HG02943 (cell line): ENCODE data around the gene SCUBE3.

Source experiments
- ATAC-seq: cut with Tn5 transposase; IDR thresholded peaks from one replicate; pipeline ENCODE4 v1.9.1; 2021; ENCODE audit warnings: mild to moderate bottlenecking, low read depth, moderate library complexity; ENCODE audit not compliant: unreplicated experiment

Gene SCUBE3

DNA sequence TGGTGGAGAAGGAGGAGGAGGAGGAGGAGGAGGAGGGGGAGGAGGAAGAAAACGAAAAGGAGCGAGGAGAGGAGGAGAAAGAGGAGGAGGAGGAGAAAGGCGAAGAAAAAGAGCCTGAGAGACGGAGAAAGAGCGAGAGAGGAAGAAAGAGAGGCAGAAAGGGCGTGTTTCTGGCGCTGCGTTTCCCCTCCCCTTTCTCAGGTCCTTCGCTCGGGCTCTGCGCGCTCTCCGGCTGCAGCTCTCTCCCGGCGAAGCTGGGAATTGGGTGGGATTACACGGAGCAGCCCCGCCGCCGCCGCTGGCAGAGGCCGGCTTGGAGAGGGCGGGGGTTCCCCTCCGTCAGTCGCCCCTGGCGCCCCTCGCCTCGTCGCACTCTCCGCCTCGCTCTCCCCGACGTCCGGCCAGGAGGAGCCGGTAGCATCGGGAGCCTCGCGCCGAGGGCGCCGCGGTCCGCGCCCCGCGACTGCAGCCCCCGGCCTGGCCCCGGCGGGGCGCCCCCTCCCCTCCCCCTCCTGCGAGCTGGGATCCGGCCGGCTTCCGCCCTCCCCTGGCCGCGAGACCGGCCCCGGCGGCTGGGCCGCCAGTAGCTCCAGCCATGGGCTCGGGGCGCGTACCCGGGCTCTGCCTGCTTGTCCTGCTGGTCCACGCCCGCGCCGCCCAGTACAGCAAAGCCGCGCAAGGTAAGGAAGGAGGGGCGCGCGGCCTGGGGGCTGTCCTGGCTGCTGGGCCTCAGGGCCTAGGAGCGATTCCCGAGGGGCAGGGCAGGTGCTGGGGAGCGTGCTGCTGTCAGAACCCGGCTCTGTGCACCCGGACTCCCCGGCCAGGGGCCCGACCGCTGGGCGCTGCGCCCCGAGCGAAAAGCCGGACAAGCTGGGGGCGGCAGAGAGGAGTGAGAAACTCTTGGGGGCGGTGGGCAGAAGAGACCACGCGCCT is at the start of gene SCUBE3:
Gene SCUBE3 (plus strand): TSS at position 133 of the 933 bp plus-strand sequence. CDS start 463 bp downstream, at position 596.
- no peak for ATAC-seq

- no peak for ATAC-seq
Observed at GRCh38 chr6:35164277-35164676, 49.5 kb upstream of the SCUBE3 start.

DNA sequence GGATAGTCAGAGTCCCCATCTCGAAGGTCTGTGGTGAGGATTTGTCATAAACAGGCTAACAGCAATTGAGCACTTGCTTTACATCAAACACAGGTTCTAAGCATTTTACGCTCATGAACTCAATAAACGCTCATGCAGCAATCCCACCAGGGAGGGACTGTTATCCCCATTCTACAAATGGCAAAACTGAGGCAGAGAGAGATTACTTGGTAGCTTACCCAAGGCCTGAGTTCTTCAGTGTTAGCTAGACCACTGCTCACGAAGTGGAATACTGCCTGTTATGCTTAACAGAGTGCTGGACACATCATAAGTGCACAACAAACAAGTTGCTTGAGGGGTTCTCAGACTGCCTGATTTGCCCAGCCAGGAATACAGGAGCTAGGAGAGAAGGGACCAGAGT is 48.9 kb upstream of the SCUBE3 start:
- ATAC-seq = no peak

DNA sequence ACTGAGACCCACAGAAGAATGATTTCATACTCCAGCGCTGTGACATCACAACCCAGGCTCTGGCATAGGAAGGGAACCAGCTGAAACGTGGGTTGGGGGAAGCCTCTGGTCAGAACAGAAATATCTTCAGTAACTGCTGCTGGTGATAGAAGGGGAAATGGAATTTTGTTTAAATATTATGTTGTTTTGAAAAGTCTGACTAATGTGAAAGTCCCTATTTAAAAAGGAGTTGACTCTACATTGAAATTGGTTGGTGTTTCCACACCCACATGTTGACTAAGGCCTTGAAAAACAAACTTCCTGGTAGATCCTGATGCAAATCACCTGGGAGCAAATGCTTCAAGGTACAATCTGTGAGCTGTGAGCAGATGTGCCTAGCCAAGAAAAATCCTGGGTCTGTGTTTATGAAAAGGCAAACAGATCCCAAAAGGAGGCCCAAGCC is 48.1 kb upstream of the SCUBE3 start:
- no peak for ATAC-seq

GRCh38 chr6:35166116-35166515 is 47.6 kb upstream of the SCUBE3 start:
- ATAC-seq = no peak

DNA sequence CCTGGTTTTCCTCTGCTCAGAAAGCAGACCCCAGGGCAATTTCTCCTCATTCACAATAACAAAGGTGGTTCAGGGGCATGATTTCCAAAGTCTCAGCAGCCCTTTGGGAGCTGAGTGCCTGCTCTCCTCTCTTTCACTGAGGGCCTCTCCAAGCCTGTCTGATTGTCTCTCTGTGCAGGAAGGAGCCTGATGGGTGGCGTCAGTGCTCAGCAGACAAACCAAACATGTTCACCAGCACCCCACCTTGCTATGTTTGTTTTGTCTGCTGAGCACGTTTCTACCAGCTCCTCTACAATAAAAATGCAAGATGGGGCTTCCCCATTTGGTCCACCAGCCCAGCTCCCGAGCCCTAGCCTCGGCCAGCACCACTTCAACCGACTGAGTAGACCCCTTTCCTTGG is 47.2 kb upstream of the SCUBE3 start:
- no peak for ATAC-seq

DNA sequence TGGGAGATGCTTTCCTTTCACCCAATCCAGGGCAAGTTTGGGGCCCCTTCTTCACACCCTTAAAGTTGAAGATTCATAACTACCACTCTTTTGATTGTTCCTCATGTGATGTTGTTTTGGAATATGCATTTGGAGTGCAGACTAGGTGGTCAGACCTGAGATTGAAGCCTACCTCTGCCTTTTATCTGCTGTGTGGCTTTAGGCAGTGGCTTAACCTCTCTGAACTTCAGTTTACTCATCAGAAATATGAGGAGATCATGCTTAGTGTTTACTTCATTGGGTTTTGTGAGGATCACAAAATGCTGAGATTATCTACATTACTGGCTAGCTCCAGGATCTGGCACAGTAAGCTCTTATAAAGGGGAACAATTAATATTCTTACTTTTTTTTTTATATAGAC is 46.3 kb upstream of the SCUBE3 start:
- ATAC-seq = no peak

GRCh38 chr6:35168461-35168861 is 45.3 kb upstream of the SCUBE3 start:
- ATAC-seq = no peak

- no peak for ATAC-seq
Observed at GRCh38 chr6:35170166-35170565, 43.6 kb upstream of the SCUBE3 start.

- ATAC-seq = no peak
Observed at GRCh38 chr6:35170891-35171290, 42.9 kb upstream of the SCUBE3 start.

- ATAC-seq = no peak
Observed at GRCh38 chr6:35173044-35173426, 40.7 kb upstream of the SCUBE3 start.

GRCh38 chr6:35173427-35174087 is 40.2 kb upstream of the SCUBE3 start:
- no peak for ATAC-seq

DNA sequence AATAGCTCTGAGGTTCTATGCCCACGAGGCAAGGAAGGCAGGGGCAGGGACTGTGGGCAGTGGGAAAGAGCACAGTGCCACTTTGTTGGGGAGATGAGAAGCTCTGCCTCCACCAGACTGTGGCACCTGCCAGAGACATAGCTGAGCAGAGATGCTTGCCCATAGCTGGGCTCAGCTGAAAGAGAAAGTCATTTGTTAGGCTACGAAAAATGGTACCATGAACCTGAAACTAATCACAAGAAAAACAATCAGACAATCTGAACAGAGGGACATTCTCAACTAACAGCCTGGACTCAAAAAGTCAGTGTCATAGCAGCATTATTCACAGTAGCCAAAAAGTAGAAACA is 39.7 kb upstream of the SCUBE3 start:
- no peak for ATAC-seq

GRCh38 chr6:35174501-35174900 is 39.3 kb upstream of the SCUBE3 start:
- no peak for ATAC-seq

DNA sequence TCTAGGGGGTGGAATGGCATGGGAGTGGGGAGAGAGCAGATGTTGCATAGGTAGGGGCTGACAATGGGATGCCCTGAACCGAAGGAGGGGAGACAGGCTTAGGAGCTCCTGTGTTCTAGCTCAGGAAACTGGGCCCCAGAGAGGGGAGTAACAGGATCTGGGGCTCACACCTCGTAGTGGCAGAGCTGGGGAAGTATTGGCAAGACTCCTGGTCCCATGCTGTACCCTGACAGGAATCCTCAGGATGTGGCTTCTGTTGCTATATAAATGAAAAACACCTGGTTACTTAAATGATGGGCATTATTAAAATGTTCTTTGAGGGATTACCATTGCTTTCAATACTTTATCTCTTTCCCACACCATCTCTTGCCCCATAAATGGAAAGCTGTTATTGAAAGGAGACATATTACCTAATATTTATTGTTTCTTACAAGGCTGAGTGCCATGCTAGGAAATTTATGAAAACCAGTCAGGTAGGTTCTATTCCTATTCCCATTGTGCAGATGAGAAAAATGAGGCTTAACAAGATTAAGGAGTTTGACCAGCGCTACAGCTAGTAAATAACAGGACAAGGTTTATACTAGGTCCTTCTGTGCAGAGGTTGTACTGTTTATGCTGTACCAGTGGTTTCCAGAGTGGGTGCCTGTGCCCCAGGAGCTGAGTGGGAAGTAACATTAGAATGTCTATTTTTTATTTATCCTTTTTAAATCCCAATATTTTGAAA is 37.3 kb upstream of the SCUBE3 start:
- no peak for ATAC-seq

DNA sequence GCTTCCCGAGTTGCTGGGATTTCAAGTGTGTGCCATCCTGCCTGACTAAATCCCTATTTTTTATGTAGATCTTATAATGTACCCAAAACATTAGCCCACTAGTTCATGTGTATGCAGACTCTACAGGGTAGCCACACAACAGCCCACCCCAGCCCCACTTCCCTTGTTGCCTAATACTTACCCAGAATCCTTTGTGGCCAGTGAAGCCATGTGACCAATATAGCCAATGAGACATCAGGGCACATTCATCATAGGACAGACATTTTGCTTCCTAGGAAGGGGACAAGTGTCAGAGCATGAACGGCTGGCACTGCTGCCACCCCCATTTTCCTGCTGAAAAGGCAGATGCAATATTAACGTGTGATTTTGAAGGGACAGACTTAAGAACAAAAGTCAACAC is 36.6 kb upstream of the SCUBE3 start:
- no peak for ATAC-seq

DNA sequence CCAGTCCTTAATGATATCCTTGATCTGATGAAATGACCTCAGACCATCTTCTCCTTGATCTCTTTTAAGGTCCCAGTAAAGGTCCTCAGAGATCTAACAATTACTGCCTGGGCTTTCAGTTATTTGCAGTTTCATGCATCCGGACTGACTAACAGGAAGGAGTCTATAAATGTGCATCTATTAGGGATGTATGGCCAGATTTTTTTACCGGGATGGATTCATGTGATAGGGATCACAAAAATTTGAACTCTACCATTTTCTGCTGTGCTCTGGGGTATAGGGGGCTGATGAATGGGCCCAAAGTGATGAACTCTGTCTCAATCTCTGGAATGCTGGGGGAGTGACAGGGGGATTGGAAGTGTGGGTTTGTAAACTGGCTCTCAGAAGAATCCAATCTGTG is 36.2 kb upstream of the SCUBE3 start:
- ATAC-seq = no peak

GRCh38 chr6:35178012-35178411 is 35.7 kb upstream of the SCUBE3 start:
- ATAC-seq = no peak

DNA sequence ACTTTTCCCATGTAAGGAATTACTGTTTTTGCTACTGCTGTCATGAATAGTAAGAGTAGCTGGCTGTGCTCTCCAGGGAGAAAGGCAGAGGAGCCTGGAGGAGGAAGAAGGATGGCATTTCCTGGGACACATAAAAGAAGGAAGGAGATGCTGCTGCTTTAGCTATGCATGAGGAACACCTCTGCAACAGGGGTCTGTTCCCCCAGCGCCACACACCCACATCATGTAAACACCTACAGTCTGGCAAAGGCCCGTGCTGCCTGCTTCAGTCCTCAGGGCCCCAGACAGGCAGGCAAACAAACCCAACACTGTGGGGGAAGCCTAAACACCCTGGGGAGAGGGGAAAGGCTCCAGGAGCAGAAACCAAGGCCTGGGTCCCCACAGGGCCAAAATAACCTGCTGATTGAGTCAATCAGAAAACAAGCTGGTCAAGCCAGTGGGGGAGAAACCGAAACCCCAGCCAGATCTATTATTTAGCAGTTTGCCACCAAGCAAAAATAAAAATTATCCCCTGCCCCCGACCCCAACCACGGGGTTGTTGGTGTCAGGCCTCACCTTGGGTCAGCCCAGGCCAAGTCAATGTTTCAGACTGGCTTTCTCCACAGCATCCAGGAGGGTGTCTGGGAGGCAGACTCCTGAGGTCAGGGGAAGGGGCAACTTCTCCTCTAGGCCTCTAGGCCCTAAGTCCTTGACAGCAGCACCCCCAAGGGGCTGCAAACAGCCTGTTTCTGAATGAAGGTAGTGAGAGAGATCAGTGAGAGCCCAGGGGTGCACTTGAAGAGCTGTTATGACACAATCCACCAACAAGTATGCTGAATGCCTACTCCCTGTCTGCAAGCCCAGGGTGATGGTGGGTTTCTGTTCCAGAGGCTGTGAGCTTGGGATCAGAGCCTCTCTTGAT is 34.6 kb upstream of the SCUBE3 start:
- ATAC-seq = no peak

DNA sequence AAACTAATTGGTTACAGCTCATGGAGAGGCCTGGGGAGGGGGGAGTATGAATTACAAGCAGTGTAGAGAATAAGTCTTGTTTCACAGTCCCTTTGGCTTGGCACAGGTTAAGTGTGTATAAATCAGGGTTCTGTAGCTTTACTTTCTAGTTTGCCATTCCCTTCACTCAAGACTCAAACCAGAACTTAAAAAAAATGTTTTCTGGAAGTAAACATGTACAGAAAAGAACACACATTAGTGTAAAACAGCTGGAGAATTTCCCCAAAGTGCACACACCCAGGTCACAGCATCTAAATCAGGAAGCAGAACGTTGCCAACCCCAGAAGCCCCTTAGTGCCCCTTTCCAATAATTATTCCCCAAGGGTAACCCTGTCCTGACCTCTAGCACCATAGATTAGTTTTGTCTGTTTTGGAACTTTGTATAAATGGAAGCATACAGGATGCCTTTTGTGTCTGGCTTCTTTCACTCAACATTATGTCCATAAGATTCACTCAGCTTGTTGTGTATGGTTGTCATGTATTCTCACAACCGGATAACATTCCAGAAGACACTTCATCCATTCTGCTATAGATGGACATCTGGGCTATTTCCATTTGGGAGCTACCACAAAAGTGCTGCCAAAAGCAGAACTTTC is 33.7 kb upstream of the SCUBE3 start:
- ATAC-seq = no peak
